ENCODE data around the gene ELF3.
"Not testable (repeated sequence)": the region's sequence is repeated elsewhere in the genome, so short reads cannot be mapped to it uniquely, and the experiment has no call there.

Gene ELF3

DNA sequence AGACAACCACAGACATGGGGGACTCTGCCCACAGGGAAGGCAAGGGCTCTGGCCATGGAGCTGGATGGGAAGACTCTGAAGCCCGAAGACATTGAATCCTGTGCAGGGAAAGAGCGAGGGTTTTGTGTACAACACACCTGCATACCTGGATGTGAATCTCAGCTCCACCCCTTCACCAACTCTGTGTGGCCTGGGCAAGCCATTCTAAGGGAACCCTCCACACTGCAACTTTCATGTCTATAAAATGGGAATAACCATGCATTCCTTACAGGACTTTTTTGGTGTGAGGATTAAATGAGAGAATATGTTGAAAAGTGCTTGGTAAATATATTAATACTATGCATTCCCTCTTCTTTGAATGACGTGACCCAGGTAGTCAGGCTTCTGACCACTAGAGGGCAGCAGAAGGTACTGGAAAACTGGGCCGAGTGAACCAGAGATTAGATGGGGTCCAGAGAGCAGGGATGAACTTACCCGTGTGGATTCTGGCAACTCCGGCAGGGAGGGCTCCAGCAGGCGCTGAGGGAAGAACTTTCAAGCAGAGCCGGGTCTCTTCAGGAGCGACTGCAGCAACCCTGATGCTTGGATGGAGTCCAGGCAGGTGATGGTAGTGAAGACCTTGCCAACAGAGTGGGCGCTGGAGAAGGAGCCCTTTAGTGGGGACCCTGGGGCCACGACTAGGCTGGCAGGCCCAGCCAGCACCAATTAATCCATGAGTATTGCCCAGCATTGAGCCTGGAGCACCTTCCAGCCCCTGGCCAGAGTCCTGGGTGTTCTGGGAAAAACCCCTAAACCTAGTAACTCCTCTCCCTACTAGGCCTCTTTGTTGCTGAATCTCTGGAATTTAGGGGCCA, 834 bp upstream of the ELF3 start:
- peak; percentile 22 for DNase-seq

DNA sequence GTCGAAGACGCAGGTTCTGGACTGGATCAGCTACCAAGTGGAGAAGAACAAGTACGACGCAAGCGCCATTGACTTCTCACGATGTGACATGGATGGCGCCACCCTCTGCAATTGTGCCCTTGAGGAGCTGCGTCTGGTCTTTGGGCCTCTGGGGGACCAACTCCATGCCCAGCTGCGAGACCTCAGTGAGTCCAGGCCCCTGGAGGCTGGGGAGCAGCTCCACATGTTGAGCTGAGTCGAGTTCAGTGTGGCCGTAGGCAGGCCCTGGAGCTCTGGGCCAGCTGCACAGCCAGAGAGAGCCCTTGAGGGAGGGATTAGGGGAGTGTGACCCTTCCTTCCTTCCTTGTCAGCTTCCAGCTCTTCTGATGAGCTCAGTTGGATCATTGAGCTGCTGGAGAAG, 1.6 kb downstream of the ELF3 start:
- DNase-seq: no peak

DNA sequence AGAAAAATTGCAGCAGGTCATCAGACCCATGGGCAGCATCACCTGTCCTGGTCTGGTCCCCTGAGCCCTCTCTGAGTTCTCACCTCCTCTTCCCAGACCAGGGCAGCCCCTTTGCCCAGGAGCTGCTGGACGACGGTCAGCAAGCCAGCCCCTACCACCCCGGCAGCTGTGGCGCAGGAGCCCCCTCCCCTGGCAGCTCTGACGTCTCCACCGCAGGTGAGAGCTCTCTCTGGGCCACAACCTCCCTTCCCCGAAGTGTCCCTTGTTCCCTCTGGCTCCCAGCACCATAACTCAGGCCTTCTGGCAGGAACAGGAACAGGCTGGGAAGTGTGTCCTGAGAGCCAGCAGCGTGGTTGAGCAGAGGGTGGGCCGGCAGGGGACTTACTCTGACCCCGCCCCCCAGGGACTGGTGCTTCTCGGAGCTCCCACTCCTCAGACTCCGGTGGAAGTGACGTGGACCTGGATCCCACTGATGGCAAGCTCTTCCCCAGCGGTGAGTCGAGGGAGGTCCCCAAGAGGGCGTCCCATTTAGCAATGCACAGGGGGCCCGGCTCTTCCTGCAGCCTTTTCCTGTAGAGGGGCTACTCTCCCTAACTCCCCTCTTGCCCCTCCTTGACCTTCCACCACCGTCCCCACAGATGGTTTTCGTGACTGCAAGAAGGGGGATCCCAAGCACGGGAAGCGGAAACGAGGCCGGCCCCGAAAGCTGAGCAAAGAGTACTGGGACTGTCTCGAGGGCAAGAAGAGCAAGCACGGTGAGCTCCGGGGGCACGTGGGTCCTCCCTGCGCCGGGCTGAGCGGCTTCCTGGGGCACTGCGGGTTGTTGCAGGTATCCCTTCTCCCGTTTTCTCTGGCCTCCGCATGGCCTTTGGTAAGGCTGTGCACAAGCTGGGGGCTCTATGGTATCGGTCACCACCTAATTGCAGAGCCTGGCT, 2.4 kb downstream of the ELF3 start:
- no peak for DNase-seq

DNA sequence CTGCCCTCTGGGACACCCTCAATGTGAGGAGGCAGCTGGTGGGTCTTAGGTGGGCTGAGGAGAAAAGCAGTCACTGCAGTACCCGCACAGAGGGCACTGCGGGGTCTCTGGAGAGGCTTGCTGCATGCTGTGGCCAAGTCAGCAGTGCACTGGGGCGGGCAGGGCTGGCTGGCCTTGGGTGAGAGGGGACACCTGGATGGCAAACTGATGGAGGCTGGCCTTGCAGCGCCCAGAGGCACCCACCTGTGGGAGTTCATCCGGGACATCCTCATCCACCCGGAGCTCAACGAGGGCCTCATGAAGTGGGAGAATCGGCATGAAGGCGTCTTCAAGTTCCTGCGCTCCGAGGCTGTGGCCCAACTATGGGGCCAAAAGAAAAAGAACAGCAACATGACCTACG, 3.2 kb downstream of the ELF3 start:
- DNase-seq: no peak

DNA sequence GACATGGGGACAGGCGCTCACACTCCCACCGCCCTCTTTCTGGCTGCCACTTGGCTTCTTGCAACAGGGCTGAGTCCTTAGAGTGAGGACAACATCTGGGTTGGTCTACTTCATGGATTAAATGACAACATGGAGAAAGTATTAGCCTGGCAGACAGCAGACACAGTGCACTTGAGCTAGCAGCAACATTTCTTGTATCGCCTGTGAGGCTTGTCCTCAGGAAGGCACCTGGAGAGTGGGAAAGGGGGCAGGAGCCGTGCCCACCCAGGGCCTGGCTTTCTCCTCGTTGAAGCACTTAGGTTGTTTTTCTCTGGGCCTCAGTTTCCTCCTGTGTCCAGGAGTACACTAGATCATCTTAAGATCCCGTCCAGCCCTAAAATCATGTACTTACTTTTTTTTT, 3.7 kb downstream of the ELF3 start:
- no peak for DNase-seq

DNA sequence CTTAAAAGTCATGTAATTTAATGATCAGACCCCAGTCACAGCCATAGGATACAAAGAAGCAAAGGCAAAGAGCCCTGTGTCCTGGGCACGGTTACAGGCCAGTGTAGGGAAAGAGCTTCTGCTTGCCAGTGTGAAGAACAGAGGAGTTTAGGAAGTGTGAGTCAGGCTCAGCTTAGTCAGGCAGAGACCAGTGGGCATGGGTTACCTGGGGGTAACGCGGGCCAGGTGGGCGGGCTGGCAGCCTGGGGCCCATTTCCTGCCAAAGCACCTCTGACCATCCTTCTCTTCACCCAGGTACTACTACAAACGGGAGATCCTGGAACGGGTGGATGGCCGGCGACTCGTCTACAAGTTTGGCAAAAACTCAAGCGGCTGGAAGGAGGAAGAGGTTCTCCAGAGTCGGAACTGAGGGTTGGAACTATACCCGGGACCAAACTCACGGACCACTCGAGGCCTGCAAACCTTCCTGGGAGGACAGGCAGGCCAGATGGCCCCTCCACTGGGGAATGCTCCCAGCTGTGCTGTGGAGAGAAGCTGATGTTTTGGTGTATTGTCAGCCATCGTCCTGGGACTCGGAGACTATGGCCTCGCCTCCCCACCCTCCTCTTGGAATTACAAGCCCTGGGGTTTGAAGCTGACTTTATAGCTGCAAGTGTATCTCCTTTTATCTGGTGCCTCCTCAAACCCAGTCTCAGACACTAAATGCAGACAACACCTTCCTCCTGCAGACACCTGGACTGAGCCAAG, 4.7 kb downstream of the ELF3 start:
- no peak for DNase-seq

DNA sequence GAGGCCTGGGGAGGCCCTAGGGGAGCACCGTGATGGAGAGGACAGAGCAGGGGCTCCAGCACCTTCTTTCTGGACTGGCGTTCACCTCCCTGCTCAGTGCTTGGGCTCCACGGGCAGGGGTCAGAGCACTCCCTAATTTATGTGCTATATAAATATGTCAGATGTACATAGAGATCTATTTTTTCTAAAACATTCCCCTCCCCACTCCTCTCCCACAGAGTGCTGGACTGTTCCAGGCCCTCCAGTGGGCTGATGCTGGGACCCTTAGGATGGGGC, 5.2 kb downstream of the ELF3 start:
- no peak for DNase-seq

DNA sequence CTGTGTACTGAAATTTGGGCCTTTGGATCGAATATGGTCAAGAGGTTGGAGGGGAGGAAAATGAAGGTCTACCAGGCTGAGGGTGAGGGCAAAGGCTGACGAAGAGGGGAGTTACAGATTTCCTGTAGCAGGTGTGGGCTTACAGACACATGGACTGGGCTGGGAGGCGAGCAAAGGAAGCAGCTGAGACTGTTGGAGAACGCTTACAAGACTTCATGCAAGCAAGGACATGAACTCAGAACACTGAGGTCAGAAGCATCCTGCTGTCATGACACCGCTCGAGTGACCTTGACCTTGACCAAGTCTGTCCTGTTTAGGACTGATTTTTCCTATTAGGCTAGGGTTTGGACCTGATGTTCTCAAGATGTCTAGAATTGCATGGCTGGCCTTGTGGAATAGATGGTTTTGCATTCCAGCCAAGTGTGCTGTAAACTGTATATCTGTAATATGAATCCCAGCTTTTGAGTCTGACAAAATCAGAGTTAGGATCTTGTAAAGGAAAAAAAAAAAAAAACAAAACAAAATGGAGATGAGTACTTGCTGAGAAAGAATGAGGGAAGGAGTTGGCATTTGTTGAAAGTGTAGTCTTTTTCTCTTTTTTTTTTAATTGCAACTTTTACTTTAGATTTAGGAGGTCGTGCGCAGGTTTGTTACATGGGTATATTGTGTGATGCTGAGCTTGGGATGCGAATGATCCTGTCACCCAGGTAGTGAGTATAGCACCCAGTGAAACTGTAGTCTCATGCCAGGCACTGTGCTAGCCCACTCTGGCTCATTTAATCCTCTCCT, 5.8 kb downstream of the ELF3 start:
- no peak for DNase-seq

DNA sequence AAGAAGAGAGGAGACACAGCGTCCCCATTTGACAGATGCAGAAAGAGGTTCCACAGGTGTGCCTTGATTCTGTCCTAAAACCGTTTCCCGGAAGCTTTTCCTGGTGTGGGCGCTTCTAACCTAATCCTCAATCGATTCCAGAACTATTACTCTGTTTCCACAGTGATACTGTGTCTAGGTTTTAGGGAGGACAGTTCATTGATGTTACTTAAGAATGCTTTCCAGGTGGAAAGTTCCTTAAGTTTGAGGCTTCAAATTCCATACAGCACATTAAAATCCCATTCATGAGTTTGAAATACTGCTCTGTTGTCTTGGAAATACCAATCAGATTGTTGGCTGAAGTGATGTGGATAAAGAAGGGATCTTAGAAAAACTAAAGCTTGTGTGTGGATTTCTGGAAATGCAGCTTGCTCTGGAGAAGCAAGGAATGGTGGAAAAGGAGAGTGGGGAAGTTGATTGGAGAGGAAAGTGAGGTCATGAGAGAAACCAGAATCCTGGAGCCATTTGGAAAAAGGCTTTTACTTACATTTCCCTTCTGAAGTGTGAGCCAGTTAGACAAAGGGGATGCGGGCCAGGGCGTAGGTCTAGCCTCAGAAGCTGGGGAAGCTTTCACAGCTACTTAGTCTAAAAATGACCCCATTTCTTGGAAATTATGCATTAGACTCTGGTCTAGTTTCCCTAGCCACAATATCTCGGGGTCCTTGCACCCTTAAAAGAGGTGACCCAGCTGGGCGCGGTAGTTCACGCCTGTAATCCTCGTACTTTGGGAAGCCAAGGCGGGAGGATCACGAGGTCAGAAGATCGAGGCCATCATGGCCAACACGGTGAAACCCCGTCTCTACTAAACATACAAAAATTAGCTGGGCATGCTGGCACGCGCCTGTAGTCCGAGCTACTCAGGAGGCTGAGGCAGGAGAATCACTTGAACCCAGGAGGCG, 6.7 kb downstream of the ELF3 start:
- DNase-seq: no peak

DNA sequence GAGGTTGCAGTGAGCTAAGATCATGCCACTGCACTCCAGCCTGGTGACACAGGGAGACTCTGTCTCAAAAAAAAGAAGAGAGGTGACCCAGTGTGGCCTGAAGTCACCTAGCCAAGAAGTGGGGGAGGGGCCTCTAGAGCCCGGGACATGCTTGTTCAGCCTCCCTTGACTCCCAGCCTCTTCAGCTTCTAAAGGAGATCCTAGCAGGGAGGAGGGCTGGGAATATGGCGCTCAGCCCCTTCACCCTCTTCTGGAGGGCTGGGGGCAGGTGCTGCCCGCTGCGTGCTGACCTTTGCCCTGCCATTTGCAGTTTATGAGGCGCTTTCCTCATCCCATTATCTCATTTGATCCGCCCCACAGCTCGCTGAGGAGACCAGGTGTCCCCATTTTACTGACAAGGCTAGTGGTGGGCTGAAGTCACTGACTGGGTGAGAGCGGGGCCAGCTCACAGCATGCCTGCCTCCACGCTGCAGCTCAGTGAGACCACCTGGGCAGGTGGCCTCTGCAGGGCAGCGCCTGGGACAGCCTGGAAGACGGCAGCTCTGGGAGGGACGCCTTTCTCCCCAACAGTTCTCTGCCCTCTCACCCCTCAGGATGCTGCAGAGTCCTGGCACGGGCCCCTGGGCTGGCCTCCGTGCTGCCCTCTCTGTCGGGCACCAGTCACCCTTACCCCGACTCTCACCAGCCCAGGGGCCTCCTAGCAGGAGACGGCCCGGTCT, 7.5 kb downstream of the ELF3 start:
- DNase-seq: no peak

DNA sequence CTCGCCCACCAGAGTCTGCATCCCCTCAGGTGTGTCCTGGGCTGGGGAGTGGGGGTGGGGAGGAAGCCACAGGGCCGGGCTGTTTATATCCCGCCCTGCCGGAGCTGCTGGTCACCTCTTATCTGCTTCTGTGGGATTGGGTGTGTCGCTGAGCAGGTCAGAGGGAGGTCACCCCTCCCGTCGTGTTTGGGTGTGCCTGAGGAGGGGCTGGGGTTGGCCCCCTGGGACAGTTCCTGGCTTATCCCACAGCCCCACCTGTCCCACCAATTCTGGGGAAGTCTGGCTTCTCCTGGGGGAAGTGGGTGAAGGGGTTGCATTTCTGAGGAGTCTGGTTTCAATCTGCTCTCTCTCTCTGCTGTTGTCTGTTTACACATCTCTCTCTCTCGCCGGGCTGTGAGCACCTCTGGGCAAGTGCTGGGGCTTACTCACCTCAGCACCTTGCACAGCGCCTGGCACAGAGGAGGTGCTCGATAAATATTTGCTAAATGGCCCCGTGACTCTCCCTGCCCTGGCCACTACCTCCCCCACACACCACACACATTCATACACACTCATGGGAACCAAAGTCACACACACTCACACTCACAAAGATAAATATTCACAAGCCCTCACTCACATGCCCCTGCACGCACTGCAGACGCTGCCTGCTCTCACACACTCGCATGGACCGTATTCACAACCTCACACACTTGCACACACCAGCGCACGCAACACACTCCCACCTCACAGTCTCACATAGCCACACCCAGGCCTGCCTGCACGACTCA, 8.3 kb downstream of the ELF3 start:
- DNase-seq: no peak

DNA sequence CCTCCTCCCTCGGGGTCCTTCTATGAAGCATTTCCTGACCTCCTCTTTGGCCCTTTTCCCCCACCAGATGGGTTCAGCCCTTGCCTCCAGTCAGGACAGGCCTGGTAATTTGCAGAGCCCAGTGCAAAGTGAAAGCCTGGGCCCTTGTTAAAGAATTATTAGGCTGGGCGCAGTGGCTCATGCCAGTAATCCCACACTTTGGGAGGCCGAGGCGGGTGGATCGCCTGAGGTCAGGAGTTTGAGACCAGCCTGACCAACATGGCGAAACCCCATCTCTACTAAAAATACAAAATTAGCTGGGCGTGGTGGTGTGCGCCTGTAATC, 8.8 kb downstream of the ELF3 start:
- not testable (repeated sequence) for DNase-seq

DNA sequence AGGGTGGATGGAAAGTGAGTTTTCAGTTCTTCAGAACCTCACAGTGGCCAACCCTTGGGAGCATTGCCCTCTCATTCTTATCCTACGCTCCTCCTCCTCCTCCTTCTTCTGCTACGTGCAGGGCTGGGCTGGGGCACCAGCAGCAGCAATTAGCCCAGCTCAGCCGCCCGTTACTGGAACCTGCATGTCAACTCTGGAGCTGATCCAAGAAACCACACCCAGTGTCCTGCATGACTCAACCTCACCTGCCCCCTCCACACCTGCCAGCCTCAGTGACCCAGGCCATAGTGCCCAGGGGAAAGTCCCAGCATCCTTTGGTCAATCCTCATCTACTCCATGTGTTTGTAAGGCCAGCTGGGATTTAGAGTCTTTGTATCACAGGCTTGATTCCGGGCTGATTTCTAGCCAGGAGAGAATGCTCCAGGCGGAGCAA, 12.6 kb downstream of the ELF3 start:
- DNase-seq: no peak

DNA sequence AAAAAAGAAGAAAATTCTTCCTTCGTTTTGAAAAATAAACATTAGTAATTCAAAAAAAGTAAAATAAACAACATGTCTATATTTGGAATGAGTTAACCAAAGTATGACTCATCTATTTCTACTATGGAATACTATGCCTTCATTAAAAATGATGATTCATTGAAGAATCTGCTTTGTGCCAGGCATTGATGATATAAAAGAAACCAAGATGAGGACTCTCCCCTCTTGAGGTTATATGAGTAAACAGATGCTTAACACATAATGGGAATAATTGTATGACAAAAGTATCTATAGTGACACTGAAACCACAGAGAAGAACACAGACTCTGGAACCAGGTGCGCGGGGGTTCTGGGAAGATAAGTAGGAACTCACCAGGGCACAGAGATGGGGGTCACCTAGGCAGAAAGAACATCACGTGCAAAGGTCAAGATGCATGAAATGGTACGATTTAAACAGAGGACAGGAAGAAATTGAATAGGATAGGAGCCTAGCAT, 18.8 kb downstream of the ELF3 start:
- DNase-seq: no peak

DNA sequence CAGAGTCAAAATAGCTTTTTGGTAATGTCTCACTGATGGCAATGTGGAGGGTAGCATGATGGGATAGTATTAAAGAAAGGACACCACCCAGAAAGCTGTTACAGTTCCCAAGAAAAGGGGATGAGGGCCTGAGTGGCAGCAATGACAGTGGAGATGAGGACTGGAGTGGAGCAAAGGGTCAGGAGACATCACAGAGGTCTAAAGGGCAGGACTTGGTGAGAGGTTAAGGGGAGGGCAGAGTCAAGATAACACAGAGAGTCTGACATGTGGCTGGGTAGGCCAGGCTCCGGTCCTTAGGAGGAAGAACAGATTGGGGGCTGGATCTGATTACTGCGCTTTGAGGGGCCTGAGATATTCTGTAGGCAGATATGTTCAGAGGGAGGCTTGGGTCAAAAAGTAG, 19.3 kb downstream of the ELF3 start:
- no peak for DNase-seq

DNA sequence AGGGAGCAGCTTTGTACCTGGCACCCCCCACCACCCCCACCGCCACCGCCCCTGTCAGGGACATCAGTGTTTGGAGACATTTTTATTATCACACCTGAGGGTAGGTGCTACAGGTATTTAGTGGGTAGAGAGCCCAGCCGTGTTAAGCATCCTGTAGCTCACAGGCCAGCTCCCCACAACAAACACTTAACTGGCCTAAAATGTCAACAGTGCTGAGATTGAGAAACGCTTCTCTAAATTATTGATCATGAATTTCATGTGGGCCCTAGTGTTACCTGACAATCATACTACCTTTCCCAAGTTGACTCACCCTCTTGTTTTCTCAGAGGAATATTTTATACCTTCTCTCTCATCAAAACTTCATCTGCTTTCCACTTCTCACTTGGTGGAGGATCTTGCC, 21.4 kb downstream of the ELF3 start:
- DNase-seq: no peak

DNA sequence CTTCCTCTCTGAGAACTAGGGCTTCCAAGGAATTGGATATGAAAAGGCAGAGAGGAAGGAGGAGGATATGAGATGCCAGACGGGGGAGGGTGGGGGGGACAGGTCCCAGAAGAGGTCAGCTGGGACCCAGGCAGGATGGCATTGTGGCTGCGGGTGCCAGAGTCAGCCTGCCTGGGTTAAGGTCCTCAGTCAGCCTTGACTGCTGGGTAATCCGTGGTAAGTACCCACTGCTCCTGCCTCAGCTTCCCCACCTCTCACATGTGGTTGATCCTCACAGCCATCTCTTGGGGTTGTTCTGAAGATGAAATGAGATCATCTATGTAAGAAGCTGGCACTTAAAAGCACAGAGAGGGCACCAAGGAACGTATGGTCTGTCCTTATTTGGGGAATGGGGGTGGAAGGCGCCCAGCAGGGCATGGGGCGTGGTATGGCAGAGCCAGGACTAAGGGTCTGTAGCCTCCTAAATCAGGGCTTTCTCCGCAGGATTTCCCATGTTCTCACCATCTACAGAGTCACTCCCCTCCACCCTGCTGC, 23.8 kb downstream of the ELF3 start:
- DNase-seq: no peak

DNA sequence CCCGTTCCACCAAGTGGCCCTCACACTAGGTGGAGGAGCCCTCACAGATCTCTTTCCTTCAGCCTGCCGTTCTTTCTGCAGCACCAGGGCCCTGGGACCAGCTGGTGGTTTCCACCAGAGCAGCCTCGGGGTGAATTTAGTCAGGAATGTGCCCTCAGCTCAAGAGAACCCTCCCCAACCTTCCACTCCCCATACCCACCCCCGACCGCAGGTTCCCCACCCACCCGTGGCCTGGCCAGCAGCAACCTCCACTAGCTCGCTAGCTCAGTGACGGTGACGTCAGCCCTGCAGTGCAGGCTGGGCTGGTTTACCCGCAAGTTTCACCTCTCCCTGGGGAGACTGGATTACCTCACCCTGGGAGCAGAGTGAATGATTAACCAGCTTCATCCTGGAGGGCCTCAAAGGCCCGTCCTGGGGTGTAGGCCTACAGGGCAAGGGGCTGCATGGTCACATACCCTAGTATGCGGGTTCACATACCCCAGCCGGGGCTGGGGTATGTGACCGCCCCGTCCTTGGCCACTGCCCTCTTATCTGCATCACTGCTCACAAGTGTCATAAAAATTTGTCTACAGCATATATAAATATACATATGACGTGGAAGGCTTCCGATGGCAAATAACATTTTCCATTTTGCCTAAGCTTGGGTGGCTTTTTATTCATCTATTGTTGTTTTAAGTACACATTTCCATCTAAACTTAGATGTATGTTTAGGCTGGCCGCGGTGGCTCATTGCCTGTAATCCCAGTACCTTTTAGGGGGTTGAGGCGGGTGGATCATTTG, 24.5 kb downstream of the ELF3 start:
- no peak for DNase-seq

Measured in NCI-H524 treated with DMSO at 0.1 percent for 48 hours (cell line).